K562 (cell line): ENCODE measurements around the gene AJAP1. TPM values are rescaled to one million over a fixed set of nuclear protein-coding genes. Genes with fewer than 3 reads are reported as not detected.

ENCODE experiments used
- ATAC-seq: fragments of 200-7000 bp; cut with Tn5 transposase; 3 replicates; pipeline ENCODE4 v1.9.1; 2020; ENCODE audit warnings: moderate library complexity
- BruUV-seq: library from RNA; stranded (reverse); fragments of 400-500 nt; replicated peaks from 2 replicates; lab custom pipeline; 2021; lab: Mats Ljungman, UMichigan
- CTCF ChIA-PET: fragments of 300-600 bp; formaldehyde crosslinking; extraction: SDS; loops from one replicate; lab custom pipeline; 2021; ENCODE audit warnings: low intra/inter-chr PET ratio; lab: Yijun Ruan, JAX
- POLR2A ChIA-PET: fragments of 300-600, 350-650 bp; sonication (Branson Sonifier 250); formaldehyde crosslinking; extraction: SDS; loops from one replicate; lab custom pipeline; 2021; ENCODE audit warnings: antibody characterized with exemption, inconsistent platforms; lab: Yijun Ruan, JAX
- DNase-seq, 4 experiments: peaks; one replicate each; pipeline versions ENCODE4 v3.0.0 to v3.0.0-alpha.2; 2011 to 2018; ENCODE audit warnings: low spot score in 3 of 4, mixed read lengths in 3 of 4; ENCODE audit errors: extremely low read depth in 1 of 4
- FAIRE-seq: peaks from 2 replicates; lab custom pipeline; 2011; peaks lifted over from hg19 to GRCh38; lab: Jason Lieb, UNC
- H2AFZ ChIP-seq: 2 replicates; pipeline ENCODE4 v1.6.0; 2011; ENCODE audit warnings: low read depth, low read length, control low read depth, inconsistent platforms
- H3K27ac ChIP-seq: fragments of 200-600 bp; 3 replicates; pipeline ENCODE4 v1.8.0; 2011; ENCODE audit warnings: low read depth, mild to moderate bottlenecking, control low read depth, inconsistent platforms, low read length, moderate library complexity, mixed read lengths; ENCODE audit errors: extremely low read depth
- H3K27me3 ChIP-seq, 2 experiments: fragments of 300-600 bp in 1 of 2; 2 replicates in 1 of 2; 3 replicates in 1 of 2; pipeline versions ENCODE4 v1.6.0 to v1.8.0; 2011; ENCODE audit warnings: inconsistent platforms in 2 of 2, low read length in 2 of 2, mild to moderate bottlenecking in 1 of 2, mixed read lengths in 1 of 2, moderate library complexity in 1 of 2; ENCODE audit not compliant: control insufficient read depth in 2 of 2, insufficient read depth in 2 of 2
- H3K36me3 ChIP-seq: fragments of 300-600 bp; 3 replicates; pipeline ENCODE4 v1.8.0; 2011; ENCODE audit warnings: mild to moderate bottlenecking, low read length, inconsistent platforms; ENCODE audit not compliant: control insufficient read depth, insufficient read depth
- H3K4me1 ChIP-seq, 2 experiments: fragments of 200-600 bp in 1 of 2; replicated peaks in 1 of 2; 2 replicates in 1 of 2; 3 replicates in 1 of 2; pipeline versions ENCODE4 v1.5.1 to v1.8.0; 2011; ENCODE audit warnings: inconsistent platforms in 2 of 2, low read length in 2 of 2, mild to moderate bottlenecking in 1 of 2, mixed read lengths in 1 of 2, moderate library complexity in 1 of 2; ENCODE audit not compliant: control insufficient read depth in 2 of 2, insufficient read depth in 2 of 2
- H3K4me2 ChIP-seq: 2 replicates; pipeline ENCODE4 v1.6.1; 2011; ENCODE audit warnings: low read length, control low read depth, inconsistent platforms, mixed read lengths; ENCODE audit not compliant: insufficient read depth
- H3K4me3 ChIP-seq: fragments of 200-600 bp; sonication (generic), shearing (Covaris generic); 2 replicates; pipeline ENCODE4 v1.5.1; 2016; ENCODE audit warnings: control low read depth, inconsistent platforms
- H3K79me2 ChIP-seq: fragments of 200-600 bp; 3 replicates; pipeline ENCODE4 v1.8.0; 2011; ENCODE audit warnings: low read length, inconsistent platforms; ENCODE audit not compliant: control insufficient read depth, insufficient read depth
- H3K9ac ChIP-seq, 2 experiments: 2 replicates each; pipeline versions ENCODE4 v1.6.0 to v1.6.1; 2011; ENCODE audit warnings: low read depth in 2 of 2, low read length in 2 of 2, control low read depth in 1 of 2, inconsistent platforms in 1 of 2, mild to moderate bottlenecking in 1 of 2, mixed read lengths in 1 of 2; ENCODE audit not compliant: insufficient read depth in 1 of 2
- H3K9me1 ChIP-seq: one replicate; pipeline ENCODE4 v1.6.0; 2011; ENCODE audit warnings: inconsistent platforms, mild to moderate bottlenecking, low read length, moderate library complexity; ENCODE audit not compliant: control insufficient read depth, insufficient read depth
- H3K9me3 ChIP-seq: replicated peaks from 2 replicates; pipeline ENCODE4 v1.5.1; 2011; ENCODE audit warnings: low read depth, low read length, inconsistent platforms; ENCODE audit not compliant: control insufficient read depth, insufficient read depth
- H4K20me1 ChIP-seq: replicated peaks from 2 replicates; pipeline ENCODE4 v1.6.1; 2011; ENCODE audit warnings: low read length, inconsistent platforms, mixed read lengths; ENCODE audit not compliant: control insufficient read depth, insufficient read depth
- CBX8 ChIP-seq: fragments of 200-600 bp; sonication (generic); IDR thresholded peaks from 2 replicates; pipeline ENCODE4 v1.6.1; 2012; ENCODE audit warnings: borderline replicate concordance, mixed run types, low read depth, mild to moderate bottlenecking, moderate library complexity, mixed read lengths, low read length, control low read depth, inconsistent platforms; ENCODE audit not compliant: poor library complexity, severe bottlenecking; ENCODE audit errors: extremely low read depth
- CLOCK ChIP-seq: fragments of 250-450 bp; sonication (Bioruptor Pico); IDR thresholded peaks from 2 replicates; pipeline ENCODE4 v1.4.0; 2020; ENCODE audit warnings: mild to moderate bottlenecking, moderate library complexity, borderline replicate concordance
- CTCFL ChIP-seq: IDR thresholded peaks from 2 replicates; pipeline ENCODE4 v1.6.1; 2011; ENCODE audit warnings: borderline replicate concordance, low read depth, mild to moderate bottlenecking, moderate library complexity, low read length; ENCODE audit not compliant: insufficient read depth, poor library complexity, severe bottlenecking
- HEY1 ChIP-seq: fragments of 250-450 bp; sonication (Bioruptor Pico); IDR thresholded peaks from 2 replicates; pipeline ENCODE4 v1.5.0; 2020; ENCODE audit warnings: mild to moderate bottlenecking, moderate library complexity, borderline replicate concordance
- MCM5 ChIP-seq: fragments of 450-650 bp; IDR thresholded peaks from 2 replicates; pipeline ENCODE4 v1.6.1; 2016; ENCODE audit warnings: low read depth
- MYC ChIP-seq, 2 experiments: fragments of 250-450 bp in 1 of 2; sonication (Bioruptor Pico) in 1 of 2; IDR thresholded peaks; 2 replicates each; pipeline versions ENCODE4 v1.5.1 to v1.6.1; 2012 to 2021; ENCODE audit warnings: low read depth in 2 of 2, borderline replicate concordance in 1 of 2, improper control_type of control experiment in 1 of 2, low read length in 1 of 2, mild to moderate bottlenecking in 1 of 2, moderate library complexity in 1 of 2
- NFE2 ChIP-seq: IDR thresholded peaks from 2 replicates; pipeline ENCODE4 v1.6.1; 2014; ENCODE audit warnings: antibody characterized with exemption, low read depth
- PHF8 ChIP-seq: fragments of 200-600 bp; sonication (generic); IDR thresholded peaks from 2 replicates; pipeline ENCODE4 v1.6.1; 2012; ENCODE audit warnings: mixed run types, mild to moderate bottlenecking, inconsistent platforms, low read length, moderate library complexity, borderline replicate concordance
- SMARCB1 ChIP-seq: IDR thresholded peaks from 2 replicates; pipeline ENCODE4 v1.6.1; 2011; ENCODE audit warnings: improper control_type of control experiment, low read depth; ENCODE audit not compliant: insufficient read length
- SMARCC2 ChIP-seq: fragments of 450-650 bp; IDR thresholded peaks from 2 replicates; pipeline ENCODE4 v1.6.1; 2017; ENCODE audit warnings: antibody characterized with exemption, moderate library complexity, mild to moderate bottlenecking, low read depth
- ZNF311 ChIP-seq: fragments of 250-450 bp; sonication (Bioruptor Pico); IDR thresholded peaks from 2 replicates; pipeline ENCODE4 v1.4.0; 2020; ENCODE audit warnings: mild to moderate bottlenecking, moderate library complexity
- ZNF696 ChIP-seq: fragments of 250-450 bp; sonication (Bioruptor Pico); conservative IDR thresholded peaks from 2 replicates; pipeline ENCODE4 v1.4.0; 2020; ENCODE audit warnings: mild to moderate bottlenecking, moderate library complexity
- WGBS: fragments of 100-300 bp; shearing (Covaris generic); methylation state at CpG from one replicate; pipeline ENCODE4 v1.1.6; 2016; ENCODE audit warnings: low coverage, mixed read lengths; ENCODE audit not compliant: insufficient coverage; ENCODE audit errors: missing lambda C conversion rate; 5-methylcytosine and 5-hydroxymethylcytosine counted together
- in situ Hi-C: fragments of 300-500 bp; cut with MboI; formaldehyde crosslinking; loops from 4 replicates; pipeline ENCODE4 v1.15.0; 2018; ENCODE audit warnings: inconsistent platforms, mixed read lengths
- intact Hi-C: fragments of 100-400 bp; cut with micrococcal nuclease; formaldehyde crosslinking; loops from 2 replicates; pipeline ENCODE4 v1.14.2; 2022
- polyA plus RNA-seq, 8 experiments: library from polyadenylated mRNA; depleted of rRNA in 4 of 8; stranded (reverse) in 5 of 8; unstranded in 3 of 8; fragments of >200 nt; fragmentation: Nextera tagmentation in 2 of 8; fragmentation: Illumina TruSeq in 1 of 8; extraction: Ambion mirVana in 2 of 8; extraction: Trizol in 1 of 8; gene quantifications; 2 replicates each; pipeline versions ENCODE4 v1.2.1 to v1.2.3, GENCODE V29; 2011 to 2014; ENCODE audit warnings: inconsistent platforms in 1 of 8, missing spikeins in 1 of 8
- total RNA-seq, 7 experiments: library from RNA; depleted of rRNA in 6 of 7; stranded (reverse); fragments of >200 nt in 6 of 7; fragmentation: Illumina TruSeq in 2 of 7; extraction: Trizol in 2 of 7; gene quantifications; 2 replicates each; pipeline versions ENCODE4 v1.2.1 to v1.2.3, GENCODE V29; 2011 to 2021; ENCODE audit warnings: low replicate concordance in 1 of 7

The AJAP1 gene
- total and polyA plus RNA-seq, 9 of the 15 experiments (the other 6 are each of a cell fraction or from before 2014, with no cell fraction given) = not detected

GRCh38 chr1:4694492-4694891, 40.1 kb downstream of the AJAP1 start:
- no peaks in the 10 kb centered on the region for H3K9me1 ChIP-seq
- no peak for DNase-seq
- no peak overlapping the region for H3K27ac ChIP-seq
- H3K27me3 ChIP-seq = peaks cover 0 to 16% of the 10 kb centered on the region in 2 experiments; a peak in 3 of 5 replicates
- no peaks in the 10 kb centered on the region for H3K4me1 ChIP-seq
- no peaks in the 10 kb centered on the region for H3K79me2 ChIP-seq
- intact Hi-C loops (no loop called here), in situ Hi-C loops (no loop called here)
- H3K9me3 ChIP-seq = no peaks in the 10 kb centered on the region
- H3K4me3 ChIP-seq = no peak overlapping the region
- H3K36me3 ChIP-seq = no peaks in the 10 kb centered on the region
- peaks cover 12% of the 10 kb centered on the region; the same call in 1 of the 2 replicates for H4K20me1 ChIP-seq
- no peak overlapping the region for H3K9ac ChIP-seq
- ATAC-seq = no peak
- POLR2A ChIA-PET = interaction anchor here (0.6 kb wide), 2 partner anchors 202 to 217 kb away, joined by 3 read pairs; no protein-coding TSS in a partner anchor
- BruUV-seq = no TSS peak
- FAIRE-seq = no peak
- CTCF ChIA-PET = no interaction called here
- H2AFZ ChIP-seq = no peak overlapping the region
- under 1% methylated on average over 9 of the region's 9 CpGs for WGBS
- no peak overlapping the region for H3K4me2 ChIP-seq
- TF ChIP-seq ZNF696 = no peak
- TF ChIP-seq ZNF311 (CRISPR knock-in tag) = no peak
- TF ChIP-seq SMARCB1 = no peak
- TF ChIP-seq NFE2 = no peak
- no peak for TF ChIP-seq CBX8
- no peak for TF ChIP-seq HEY1 (CRISPR knock-in tag)
- TF ChIP-seq CLOCK = no peak
- TF ChIP-seq CTCFL = no peak
- no peak for TF ChIP-seq SMARCC2
- no peak for TF ChIP-seq PHF8
- no peak for TF ChIP-seq MCM5
- TF ChIP-seq MYC (IDR thresholded peaks at IDR 0.05; ENCODE audit: low read depth, low read length) = no peak
- TF ChIP-seq MYC (CRISPR knock-in tag; IDR thresholded peaks at IDR 0.05; ENCODE audit: borderline replicate concordance, low read depth) = no peak
